Coronary artery (tissue), 2 donors: ENCODE data around the gene BLACAT1.

Source experiments
- DNase-seq: peaks from one replicate; pipeline ENCODE4 v3.0.0-alpha.2; 2017; ENCODE audit warnings: low spot score
- H3K27ac ChIP-seq, 2 donors: fragments of 200-600 bp; sonication (generic); one replicate each; pipeline ENCODE4 v1.5.1; 2016 to 2019
- H3K4me3 ChIP-seq: fragments of 200-600 bp; sonication (generic); 2 replicates; pipeline ENCODE4 v1.5.1; 2016; ENCODE audit warnings: mild to moderate bottlenecking, moderate library complexity
- TF ChIP-seq, protein P1 (sequence below): fragments of 200-600 bp; sonication (generic); IDR thresholded peaks from one replicate; pipeline ENCODE4 v1.5.1; 2019; ENCODE audit warnings: antibody characterized with exemption

Gene BLACAT1

DNA sequence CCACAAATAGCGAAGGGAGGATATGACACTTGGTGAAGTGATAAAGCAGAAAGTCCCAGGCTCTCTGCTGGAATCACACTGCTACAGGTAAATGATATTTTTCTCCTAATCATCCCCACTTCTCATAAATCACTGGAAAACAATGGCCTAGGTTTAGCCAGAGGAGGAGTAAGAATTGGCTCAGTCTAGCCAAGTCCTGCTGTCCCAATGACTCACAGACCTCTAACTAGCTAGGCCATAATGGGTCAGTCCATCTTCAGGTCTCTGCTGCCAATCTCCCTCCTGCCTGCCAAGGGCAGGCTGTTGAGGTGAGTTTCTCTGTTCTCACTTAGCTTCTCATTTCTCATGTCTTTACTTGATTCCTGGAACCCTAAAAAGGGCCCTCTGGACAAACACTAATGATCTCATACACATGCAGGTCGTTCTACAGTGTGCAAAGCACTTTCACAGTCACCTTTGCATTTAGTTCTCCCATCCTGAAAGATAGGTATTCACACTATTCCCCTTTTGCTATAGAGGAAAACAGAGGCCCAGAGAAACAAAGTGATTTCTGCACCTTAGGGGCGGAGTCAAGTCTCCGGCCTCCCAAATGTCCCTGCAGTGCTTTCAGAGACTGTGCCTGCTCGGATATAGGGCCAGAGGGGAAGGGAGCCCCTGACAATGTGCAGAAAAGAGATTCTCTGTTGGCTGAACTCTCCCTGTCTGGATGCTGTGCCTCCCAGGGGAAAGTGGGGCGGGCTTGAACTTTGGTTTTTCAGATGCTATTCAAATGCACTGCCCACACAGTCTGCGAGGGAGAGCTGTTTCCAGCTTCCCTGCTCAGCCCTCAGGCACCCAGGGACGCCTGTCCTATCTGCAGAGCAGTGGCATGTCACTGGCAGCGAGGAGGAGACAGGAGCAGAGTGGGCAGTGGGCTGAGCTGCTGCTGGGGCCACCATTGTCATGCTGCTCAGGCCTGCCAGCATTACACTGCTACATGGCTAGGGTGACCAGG, 44.7 kb upstream of the BLACAT1 start:
- TF ChIP-seq, protein P1, sequence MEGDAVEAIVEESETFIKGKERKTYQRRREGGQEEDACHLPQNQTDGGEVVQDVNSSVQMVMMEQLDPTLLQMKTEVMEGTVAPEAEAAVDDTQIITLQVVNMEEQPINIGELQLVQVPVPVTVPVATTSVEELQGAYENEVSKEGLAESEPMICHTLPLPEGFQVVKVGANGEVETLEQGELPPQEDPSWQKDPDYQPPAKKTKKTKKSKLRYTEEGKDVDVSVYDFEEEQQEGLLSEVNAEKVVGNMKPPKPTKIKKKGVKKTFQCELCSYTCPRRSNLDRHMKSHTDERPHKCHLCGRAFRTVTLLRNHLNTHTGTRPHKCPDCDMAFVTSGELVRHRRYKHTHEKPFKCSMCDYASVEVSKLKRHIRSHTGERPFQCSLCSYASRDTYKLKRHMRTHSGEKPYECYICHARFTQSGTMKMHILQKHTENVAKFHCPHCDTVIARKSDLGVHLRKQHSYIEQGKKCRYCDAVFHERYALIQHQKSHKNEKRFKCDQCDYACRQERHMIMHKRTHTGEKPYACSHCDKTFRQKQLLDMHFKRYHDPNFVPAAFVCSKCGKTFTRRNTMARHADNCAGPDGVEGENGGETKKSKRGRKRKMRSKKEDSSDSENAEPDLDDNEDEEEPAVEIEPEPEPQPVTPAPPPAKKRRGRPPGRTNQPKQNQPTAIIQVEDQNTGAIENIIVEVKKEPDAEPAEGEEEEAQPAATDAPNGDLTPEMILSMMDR, result no peak
- Histone ChIP-seq H3K4me3 (no peak overlapping the region), H3K27ac (no peak overlapping the region)
- no peak for DNase-seq

DNA sequence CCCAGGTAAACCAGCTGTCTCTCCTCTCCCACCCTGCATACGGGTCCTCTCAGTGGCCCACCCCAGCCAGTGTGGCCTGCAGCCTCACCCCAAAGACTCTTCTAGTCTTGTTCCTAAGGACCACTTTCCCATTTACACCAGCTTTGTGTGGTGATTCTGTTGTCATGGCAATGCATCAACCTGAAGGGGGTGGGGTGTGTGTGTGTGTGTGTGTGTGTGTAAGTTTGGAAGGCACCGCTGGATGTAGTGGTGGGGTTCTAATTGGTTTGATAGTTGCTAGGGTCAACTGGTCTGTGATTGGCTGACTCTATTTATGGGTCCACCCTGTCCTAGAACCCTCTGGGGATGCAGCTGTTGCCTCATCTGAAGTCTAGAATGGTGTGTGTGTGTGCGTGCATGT, 43.9 kb upstream of the BLACAT1 start:
- TF ChIP-seq, protein P1, result no peak
- Histone ChIP-seq H3K27ac (no peak overlapping the region), H3K4me3 (no peak overlapping the region)
- DNase-seq, result no peak

DNA sequence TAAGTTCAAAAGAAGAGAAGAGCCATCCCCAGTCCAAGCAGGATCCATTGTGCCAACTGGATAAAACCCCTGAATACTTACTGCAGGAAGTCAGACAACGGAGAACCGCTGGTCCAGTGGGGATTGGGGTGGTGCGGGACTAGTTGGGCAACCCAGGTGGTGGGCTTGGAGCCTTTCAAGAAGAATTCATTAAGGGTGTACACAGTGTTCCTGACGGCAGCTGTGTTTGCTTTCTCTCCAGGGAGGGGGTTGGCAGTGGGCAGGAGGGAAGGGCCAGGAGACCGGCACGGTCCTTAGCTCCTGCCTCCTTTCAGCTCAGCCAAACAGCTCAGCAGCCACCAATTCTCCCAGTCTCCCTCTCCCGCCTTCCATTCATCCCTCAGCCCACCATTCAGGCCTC, 41.5 kb upstream of the BLACAT1 start:
- TF ChIP-seq, protein P1, result no peak
- DNase-seq, result no peak
- Histone ChIP-seq H3K27ac (no peak overlapping the region), H3K4me3 (no peak overlapping the region)

- TF ChIP-seq, protein P1, result no peak
- Histone ChIP-seq H3K4me3 (no peak overlapping the region), H3K27ac (no peak overlapping the region)
- DNase-seq, result no peak
These were observed 40.8 kb upstream of the BLACAT1 start for GRCh38 chr1:205496661-205497060.

GRCh38 chr1:205495237-205495823, 39.5 kb upstream of the BLACAT1 start:
- no peak for DNase-seq
- Histone ChIP-seq H3K4me3 (no peak overlapping the region), H3K27ac (no peak overlapping the region)
- TF ChIP-seq, protein P1, result no peak

DNA sequence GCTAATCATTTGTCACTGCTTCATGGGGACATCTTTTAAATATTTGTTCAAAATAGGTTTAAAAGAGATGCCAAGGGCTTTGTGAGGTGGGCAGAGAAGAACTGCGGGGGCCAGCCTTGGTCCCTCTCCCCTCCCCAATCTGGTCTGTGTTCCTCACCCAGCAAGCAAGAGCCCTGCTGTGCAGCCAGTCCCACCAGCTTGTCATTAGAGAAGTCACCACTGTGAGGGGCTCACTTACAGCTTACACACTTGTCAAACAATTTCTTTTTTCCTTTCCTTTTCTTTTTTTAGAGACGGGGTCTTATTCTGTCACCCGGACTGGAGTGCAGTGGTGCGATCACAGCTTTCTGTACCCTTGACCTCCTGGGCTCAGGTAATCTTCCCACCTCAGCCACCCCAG, 38.3 kb upstream of the BLACAT1 start:
- DNase-seq, result no peak
- no peak overlapping the region for H3K4me3 ChIP-seq
- H3K27ac ChIP-seq, result peak overlapping the region in 1 of 2 donors; percentile 18
- TF ChIP-seq, protein P1, result no peak
